HepG2 (cell line): Measurements from ENCODE around the gene SLC30A4. TPM values are rescaled to one million over a fixed set of nuclear protein-coding genes. Genes with fewer than 3 reads are reported as not detected.

Experiments
- AKAP8 ChIP-seq: sonication (generic); formaldehyde crosslinking; IDR thresholded peaks from 2 replicates; pipeline ENCODE4 v1.5.1; 2020; ENCODE audit warnings: mild to moderate bottlenecking, missing genetic modification reagents
- ATF3 ChIP-seq: sonication (generic); formaldehyde crosslinking; IDR thresholded peaks from 2 replicates; pipeline ENCODE4 v1.4.0; 2020; ENCODE audit warnings: missing genetic modification reagents
- ATF7 ChIP-seq, 2 experiments: fragments of 450-650 bp in 1 of 2; sonication (generic) in 1 of 2; formaldehyde crosslinking in 1 of 2; IDR thresholded peaks; 2 replicates each; pipeline versions ENCODE4 v1.4.0 to v1.6.1; 2016 to 2020; ENCODE audit warnings: antibody characterized with exemption in 1 of 2, mild to moderate bottlenecking in 1 of 2, missing genetic modification reagents in 1 of 2
- CENPT ChIP-seq: sonication (generic); formaldehyde crosslinking; IDR thresholded peaks from 2 replicates; pipeline ENCODE4 v1.8.0; 2022; ENCODE audit warnings: low read depth, mild to moderate bottlenecking, moderate library complexity, missing genetic modification reagents
- CREB1 ChIP-seq, 2 experiments: fragments of 450-650 bp in 1 of 2; IDR thresholded peaks; 2 replicates each; pipeline ENCODE4 v1.6.1; 2016 to 2017; ENCODE audit warnings: control low read depth in 1 of 2, mild to moderate bottlenecking in 1 of 2, missing compliant biosample characterization in 1 of 2, missing genetic modification characterization in 1 of 2
- CREM ChIP-seq, 2 experiments: sonication (generic) in 1 of 2; formaldehyde crosslinking in 1 of 2; IDR thresholded peaks; 2 replicates each; pipeline versions ENCODE4 v1.4.0 to v1.6.1; 2016 to 2020; ENCODE audit warnings: antibody characterized with exemption in 1 of 2, mild to moderate bottlenecking in 1 of 2, missing genetic modification reagents in 1 of 2
- EZH2 ChIP-seq: conservative IDR thresholded peaks from 2 replicates; pipeline ENCODE4 v1.6.1; 2012; ENCODE audit warnings: mild to moderate bottlenecking, low read depth, low read length, moderate library complexity
- FOSL2 ChIP-seq: sonication (generic); formaldehyde crosslinking; IDR thresholded peaks from 2 replicates; pipeline ENCODE4 v1.4.0; 2020; ENCODE audit warnings: missing genetic modification reagents
- JUN ChIP-seq: sonication (generic); formaldehyde crosslinking; IDR thresholded peaks from 2 replicates; pipeline ENCODE4 v1.4.0; 2020; ENCODE audit warnings: mild to moderate bottlenecking, missing genetic modification reagents
- JUND ChIP-seq: sonication (generic); formaldehyde crosslinking; IDR thresholded peaks from 2 replicates; pipeline ENCODE4 v1.8.0; 2022; ENCODE audit warnings: mild to moderate bottlenecking, missing genetic modification reagents
- NFATC3 ChIP-seq: sonication (generic); formaldehyde crosslinking; IDR thresholded peaks from 2 replicates; pipeline ENCODE4 v1.5.1; 2020; ENCODE audit warnings: mild to moderate bottlenecking, missing genetic modification reagents
- SMC3 ChIP-seq: IDR thresholded peaks from 2 replicates; pipeline ENCODE4 v1.6.1; 2011; ENCODE audit warnings: low read length, improper control_type of control experiment
- TEAD3 ChIP-seq: optimal IDR thresholded peaks from 2 replicates; pipeline ENCODE3; 2016; ENCODE audit warnings: borderline replicate concordance
- ZBTB3 ChIP-seq: sonication (generic); formaldehyde crosslinking; IDR thresholded peaks from 2 replicates; pipeline ENCODE4 v1.4.0; 2020; ENCODE audit warnings: low read depth, mild to moderate bottlenecking, moderate library complexity, missing genetic modification reagents, borderline replicate concordance
- ZBTB33 ChIP-seq: sonication (generic); formaldehyde crosslinking; IDR thresholded peaks from 2 replicates; pipeline ENCODE4 v1.4.0; 2020; ENCODE audit warnings: missing genetic modification reagents
- ZFX ChIP-seq: sonication (generic); formaldehyde crosslinking; IDR thresholded peaks from 2 replicates; pipeline ENCODE4 v1.4.0; 2020; ENCODE audit warnings: mild to moderate bottlenecking, low read depth, missing genetic modification reagents, moderate library complexity
- ZMAT3 ChIP-seq: sonication (generic); formaldehyde crosslinking; conservative IDR thresholded peaks from 2 replicates; pipeline ENCODE4 v1.7.0; 2021; ENCODE audit warnings: missing genetic modification reagents
- ZNF431 ChIP-seq: sonication (generic); formaldehyde crosslinking; IDR thresholded peaks from 2 replicates; pipeline ENCODE4 v1.9.0; 2022; ENCODE audit warnings: missing genetic modification reagents, low read depth, mild to moderate bottlenecking, borderline replicate concordance
- polyA plus RNA-seq, 8 experiments: library from polyadenylated mRNA; depleted of rRNA in 3 of 8; stranded (reverse) in 7 of 8; unstranded in 1 of 8; fragments of >200 nt; fragmentation: Illumina TruSeq in 4 of 8; extraction: Trizol in 4 of 8; gene quantifications; 2 replicates each; pipeline versions ENCODE4 v1.2.1 to v1.2.3, GENCODE V29; 2011 to 2016; ENCODE audit warnings: low read depth in 4 of 8, missing spikeins in 1 of 8, mixed read lengths in 1 of 8; ENCODE audit not compliant: insufficient read depth in 1 of 8
- total RNA-seq, 5 experiments: library from RNA; depleted of rRNA; stranded (reverse); fragments of >200 nt; fragmentation: Illumina TruSeq; extraction: Trizol; gene quantifications; 2 replicates each; pipeline ENCODE4 v1.2.3, GENCODE V29; 2016; ENCODE audit warnings: low read depth in 1 of 5
- TF ChIP-seq, protein P1 (sequence below), 2 experiments: sonication (generic) in 1 of 2; formaldehyde crosslinking in 1 of 2; IDR thresholded peaks; 2 replicates each; pipeline versions ENCODE4 v1.6.1 to v1.9.0; 2014 to 2022; ENCODE audit warnings: antibody characterized with exemption in 1 of 2, borderline replicate concordance in 1 of 2, inconsistent platforms in 1 of 2, low read depth in 1 of 2, missing genetic modification reagents in 1 of 2

SLC30A4 gene
- total and polyA plus RNA-seq, 2 of the 13 experiments (the other 11 are each of a cell fraction or from before 2014, with no cell fraction given), result 0.01 to 0.04 TPM

DNA sequence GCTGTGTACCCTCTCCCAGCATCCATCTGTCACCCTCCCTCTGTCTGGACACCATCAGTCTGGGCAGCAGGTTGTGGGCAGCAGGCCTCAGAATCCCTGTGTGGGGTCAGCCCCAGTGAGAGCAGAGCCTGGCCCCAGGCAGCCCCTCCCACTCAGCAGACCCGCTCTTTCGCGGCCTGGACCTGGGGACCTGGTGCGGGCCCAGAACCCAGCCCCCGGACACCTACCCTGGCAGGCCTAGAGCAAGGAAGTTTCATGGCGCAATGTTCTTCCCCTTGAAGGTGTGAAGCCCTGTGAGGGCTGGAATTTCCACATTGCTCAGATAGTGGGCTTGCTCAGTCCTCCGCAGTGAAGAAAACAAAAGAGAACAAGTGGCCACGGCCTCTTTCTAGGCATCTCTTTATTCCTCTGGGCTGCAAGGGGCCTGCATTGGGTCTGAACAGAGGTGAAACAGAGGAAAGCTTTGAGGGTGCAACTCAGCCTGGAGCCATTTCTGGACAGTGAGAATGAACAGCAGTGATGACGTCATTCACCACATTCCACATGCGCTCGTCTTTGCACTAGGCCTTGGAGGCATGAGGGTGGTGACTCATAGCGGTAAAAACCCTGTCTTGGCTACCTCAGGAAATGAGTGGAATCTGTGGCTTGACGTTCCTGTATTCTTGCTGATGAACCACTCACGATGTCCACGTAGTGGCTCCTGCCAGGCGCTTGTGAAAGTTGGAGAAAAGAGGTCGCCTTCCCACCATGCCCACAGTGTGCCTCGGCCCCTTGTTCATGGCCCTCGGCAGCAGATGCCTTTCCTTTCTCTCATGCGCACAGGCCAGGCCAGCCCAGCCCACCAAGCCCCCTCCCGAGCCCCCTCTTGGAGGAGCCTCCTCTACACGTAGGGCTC lies 66.1 kb downstream of the SLC30A4 start (continued):
- TF ChIP-seq JUN (CRISPR knock-in tag) (peak; percentile 69; the same call in 1 of the 2 replicates), EZH2 (no peak), ZBTB33 (peak; percentile 36; the same call in 1 of the 2 replicates), ATF3 (CRISPR knock-in tag) (peak; percentile 91), SMC3 (peak; percentile 2; the same call in 1 of the 2 replicates), ATF7 (IDR thresholded peaks at IDR 0.05) (peak; percentile 100), ATF7 (CRISPR knock-in tag; IDR thresholded peaks at IDR 0.05) (peak; percentile 94), AKAP8 (CRISPR knock-in tag) (no peak), NFATC3 (0 out of 2 replicates have a peak, but pooled peaks have one; percentile 61), CENPT (CRISPR knock-in tag) (no peak), ZBTB3 (CRISPR knock-in tag) (no peak), FOSL2 (CRISPR knock-in tag) (peak; percentile 92), ZFX (CRISPR knock-in tag) (peak; percentile 61; the same call in 1 of the 2 replicates), CREB1 (IDR thresholded peaks at IDR 0.05) (peak; percentile 99), CREB1 (CRISPR knock-in tag; IDR thresholded peaks at IDR 0.05) (peak; percentile 83), TEAD3 (peak; percentile 78), ZMAT3 (0 out of 2 replicates have a peak, but pooled peaks have one; percentile 44), ZNF431 (CRISPR knock-in tag) (0 out of 2 replicates have a peak, but pooled peaks have one; percentile 41), JUND (peak; percentile 89), CREM (IDR thresholded peaks at IDR 0.05) (peak; percentile 67; the same call in 1 of the 2 replicates), CREM (CRISPR knock-in tag; IDR thresholded peaks at IDR 0.05) (no peak)
- TF ChIP-seq, protein P1, sequence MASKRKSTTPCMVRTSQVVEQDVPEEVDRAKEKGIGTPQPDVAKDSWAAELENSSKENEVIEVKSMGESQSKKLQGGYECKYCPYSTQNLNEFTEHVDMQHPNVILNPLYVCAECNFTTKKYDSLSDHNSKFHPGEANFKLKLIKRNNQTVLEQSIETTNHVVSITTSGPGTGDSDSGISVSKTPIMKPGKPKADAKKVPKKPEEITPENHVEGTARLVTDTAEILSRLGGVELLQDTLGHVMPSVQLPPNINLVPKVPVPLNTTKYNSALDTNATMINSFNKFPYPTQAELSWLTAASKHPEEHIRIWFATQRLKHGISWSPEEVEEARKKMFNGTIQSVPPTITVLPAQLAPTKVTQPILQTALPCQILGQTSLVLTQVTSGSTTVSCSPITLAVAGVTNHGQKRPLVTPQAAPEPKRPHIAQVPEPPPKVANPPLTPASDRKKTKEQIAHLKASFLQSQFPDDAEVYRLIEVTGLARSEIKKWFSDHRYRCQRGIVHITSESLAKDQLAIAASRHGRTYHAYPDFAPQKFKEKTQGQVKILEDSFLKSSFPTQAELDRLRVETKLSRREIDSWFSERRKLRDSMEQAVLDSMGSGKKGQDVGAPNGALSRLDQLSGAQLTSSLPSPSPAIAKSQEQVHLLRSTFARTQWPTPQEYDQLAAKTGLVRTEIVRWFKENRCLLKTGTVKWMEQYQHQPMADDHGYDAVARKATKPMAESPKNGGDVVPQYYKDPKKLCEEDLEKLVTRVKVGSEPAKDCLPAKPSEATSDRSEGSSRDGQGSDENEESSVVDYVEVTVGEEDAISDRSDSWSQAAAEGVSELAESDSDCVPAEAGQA (IDR thresholded peaks at IDR 0.05; ENCODE audit: low read depth), result 0 out of 2 replicates have a peak, but pooled peaks have one; percentile 38
- TF ChIP-seq, protein P1 (CRISPR knock-in tag; IDR thresholded peaks at IDR 0.05; ENCODE audit: borderline replicate concordance), result no peak
